Keratinocyte (primary cell): Measurements from ENCODE around the gene SYNPO2L.

Experiments used
- EZH2 ChIP-seq: IDR thresholded peaks from one replicate; pipeline ENCODE4 v1.6.1; 2012; ENCODE audit warnings: inconsistent platforms, mild to moderate bottlenecking, low read length, moderate library complexity
- TF ChIP-seq, protein P1 (sequence below), 3 experiments: IDR thresholded peaks in 1 of 3; conservative IDR thresholded peaks in 1 of 3; optimal IDR thresholded peaks in 1 of 3; 2 replicates in 2 of 3; 3 replicates in 1 of 3; pipeline versions ENCODE3 to v1.5.1; 2011; ENCODE audit warnings: low read length in 3 of 3, mild to moderate bottlenecking in 3 of 3, moderate library complexity in 2 of 3, control low read depth in 1 of 3, inconsistent platforms in 1 of 3; ENCODE audit not compliant: insufficient read depth in 2 of 3; ENCODE audit errors: extremely low read depth in 1 of 3

DNA sequence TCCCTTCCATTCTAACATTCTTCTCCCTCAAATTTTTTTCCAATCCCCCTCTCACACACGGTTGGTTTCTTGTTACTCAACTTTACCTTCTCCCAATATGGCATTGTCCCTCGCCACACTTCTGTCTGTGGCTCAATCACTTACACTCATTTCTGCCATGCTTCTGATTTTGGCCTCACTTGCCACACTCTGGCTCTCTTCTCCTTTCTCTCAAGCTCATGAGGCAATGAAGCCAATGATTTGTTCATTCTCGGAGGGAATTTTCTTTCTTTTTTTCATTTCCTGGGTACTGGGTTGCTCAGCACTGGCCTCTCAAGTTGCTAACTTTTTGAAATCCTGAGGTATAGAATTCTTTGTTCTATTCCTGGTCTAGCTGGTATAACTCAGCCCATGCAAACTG is 10.6 kb downstream of the SYNPO2L start:
- TF ChIP-seq, protein P1, sequence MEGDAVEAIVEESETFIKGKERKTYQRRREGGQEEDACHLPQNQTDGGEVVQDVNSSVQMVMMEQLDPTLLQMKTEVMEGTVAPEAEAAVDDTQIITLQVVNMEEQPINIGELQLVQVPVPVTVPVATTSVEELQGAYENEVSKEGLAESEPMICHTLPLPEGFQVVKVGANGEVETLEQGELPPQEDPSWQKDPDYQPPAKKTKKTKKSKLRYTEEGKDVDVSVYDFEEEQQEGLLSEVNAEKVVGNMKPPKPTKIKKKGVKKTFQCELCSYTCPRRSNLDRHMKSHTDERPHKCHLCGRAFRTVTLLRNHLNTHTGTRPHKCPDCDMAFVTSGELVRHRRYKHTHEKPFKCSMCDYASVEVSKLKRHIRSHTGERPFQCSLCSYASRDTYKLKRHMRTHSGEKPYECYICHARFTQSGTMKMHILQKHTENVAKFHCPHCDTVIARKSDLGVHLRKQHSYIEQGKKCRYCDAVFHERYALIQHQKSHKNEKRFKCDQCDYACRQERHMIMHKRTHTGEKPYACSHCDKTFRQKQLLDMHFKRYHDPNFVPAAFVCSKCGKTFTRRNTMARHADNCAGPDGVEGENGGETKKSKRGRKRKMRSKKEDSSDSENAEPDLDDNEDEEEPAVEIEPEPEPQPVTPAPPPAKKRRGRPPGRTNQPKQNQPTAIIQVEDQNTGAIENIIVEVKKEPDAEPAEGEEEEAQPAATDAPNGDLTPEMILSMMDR (optimal IDR thresholded peaks at IDR 0.05 in 1 of 3, IDR thresholded peaks at IDR 0.05 in 1 of 3, conservative IDR thresholded peaks at IDR 0.05 in 1 of 3; ENCODE audit: extremely low read depth in 1 of 3, insufficient read depth in 2 of 3, low read length in 3 of 3): no peak
- TF ChIP-seq EZH2: no peak
